ENCODE data around the gene MAN1A2. TPM values are rescaled to one million over a fixed set of nuclear protein-coding genes. Genes with fewer than 3 reads are reported as not detected.
"Not testable (repeated sequence)": the region's sequence is repeated elsewhere in the genome, so short reads cannot be mapped to it uniquely, and the experiment has no call there.

The MAN1A2 gene
- polyA plus RNA-seq, 3 donors, result 4.0 to 10.5 (median 7.2) TPM

GRCh38 chr1:117357833-117358603 lies 9.2 kb upstream of the MAN1A2 start:
- intact Hi-C loops (cut with micrococcal nuclease); DNase-seq; H3K27me3 Mint-ChIP-seq (ENCODE audit: low read depth in 3 of 3); H3K36me3 Mint-ChIP-seq; H3K27me3 ChIP-seq (ENCODE audit: control insufficient read depth in 2 of 2, insufficient read depth in 2 of 2, low read length in 2 of 2); H3K4me3 Mint-ChIP-seq; H3K27ac ChIP-seq (ENCODE audit: low read depth in 1 of 2, low read length in 2 of 2); H4K20me1 ChIP-seq (ENCODE audit: insufficient read depth, low read length); H3K36me3 ChIP-seq (replicated peaks in 1 of 2; ENCODE audit: control insufficient read depth in 1 of 2, insufficient read depth in 2 of 2, low read length in 2 of 2); H3K4me2 ChIP-seq (replicated peaks; ENCODE audit: extremely low read depth, low read length, poor library complexity, severe bottlenecking); H3K79me2 ChIP-seq (ENCODE audit: insufficient read depth, low read length); H3K4me1 ChIP-seq (ENCODE audit: control insufficient read depth in 1 of 2, insufficient read depth in 2 of 2, low read length in 2 of 2); H3K9ac ChIP-seq (ENCODE audit: insufficient read depth, low read length, poor library complexity, severe bottlenecking); H3K9me3 ChIP-seq (replicated peaks in 1 of 2; ENCODE audit: control insufficient read depth in 1 of 2, insufficient read depth in 1 of 2, low read length in 2 of 2); H3K27ac Mint-ChIP-seq; H2AFZ ChIP-seq (ENCODE audit: insufficient read depth, low read depth, low read length, poor library complexity, severe bottlenecking); H3K4me3 ChIP-seq (replicated peaks in 1 of 3; ENCODE audit: low read depth in 2 of 3, low read length in 3 of 3): not testable (repeated sequence)
- WGBS (ENCODE audit: insufficient coverage), result over 99% methylated on average over 20 of the region's 24 CpGs
- Mint-ChIP-seq H3K4me1 (peaks cover 13% of the 10 kb centered on the region), H3K9me3 (peaks cover 0 to 14% (median 6%) of the 10 kb centered on the region in 7 donors)

- H3K27ac Mint-ChIP-seq; H4K20me1 ChIP-seq (ENCODE audit: insufficient read depth, low read length); DNase-seq; H3K36me3 ChIP-seq (replicated peaks in 1 of 2; ENCODE audit: control insufficient read depth in 1 of 2, insufficient read depth in 2 of 2, low read length in 2 of 2); H3K36me3 Mint-ChIP-seq; H3K4me3 Mint-ChIP-seq; H3K9ac ChIP-seq (ENCODE audit: insufficient read depth, low read length, poor library complexity, severe bottlenecking); H3K9me3 ChIP-seq (replicated peaks in 1 of 2; ENCODE audit: control insufficient read depth in 1 of 2, insufficient read depth in 1 of 2, low read length in 2 of 2); H3K4me2 ChIP-seq (replicated peaks; ENCODE audit: extremely low read depth, low read length, poor library complexity, severe bottlenecking); H3K4me1 ChIP-seq (ENCODE audit: control insufficient read depth in 1 of 2, insufficient read depth in 2 of 2, low read length in 2 of 2); H3K27ac ChIP-seq (ENCODE audit: low read depth in 1 of 2, low read length in 2 of 2); H3K27me3 Mint-ChIP-seq (ENCODE audit: low read depth in 3 of 3); H3K27me3 ChIP-seq (ENCODE audit: control insufficient read depth in 2 of 2, insufficient read depth in 2 of 2, low read length in 2 of 2); H3K79me2 ChIP-seq (ENCODE audit: insufficient read depth, low read length); intact Hi-C loops (cut with micrococcal nuclease); H2AFZ ChIP-seq (ENCODE audit: insufficient read depth, low read depth, low read length, poor library complexity, severe bottlenecking); H3K4me3 ChIP-seq (replicated peaks in 1 of 3; ENCODE audit: low read depth in 2 of 3, low read length in 3 of 3): not testable (repeated sequence)
- WGBS (ENCODE audit: insufficient coverage), result 100% methylated on average over 6 of the region's 8 CpGs
- Mint-ChIP-seq H3K9me3 (peaks cover 0 to 14% (median 6%) of the 10 kb centered on the region in 7 donors), H3K4me1 (peaks cover 13% of the 10 kb centered on the region)
Observed at GRCh38 chr1:117358604-117358887, 8.7 kb upstream of the MAN1A2 start.
